MG63 (cell line): ENCODE results near the gene LEMD1. TPM values are rescaled to one million over a fixed set of nuclear protein-coding genes. Genes with fewer than 3 reads are reported as not detected.

Experiments
- DNase-seq: peaks from one replicate; pipeline ENCODE4 v3.0.0-alpha.2; 2020
- H3K27me3 ChIP-seq: fragments of 250-450 bp; sonication (Bioruptor Pico); 2 replicates; pipeline ENCODE4 v1.5.1; 2020; ENCODE audit warnings: mild to moderate bottlenecking, moderate library complexity
- H3K36me3 ChIP-seq: fragments of 250-450 bp; sonication (Bioruptor Pico); 2 replicates; pipeline ENCODE4 v1.5.1; 2020; ENCODE audit warnings: mild to moderate bottlenecking, moderate library complexity
- H3K4me3 ChIP-seq: fragments of 250-450 bp; sonication (Bioruptor Pico); 2 replicates; pipeline ENCODE4 v1.5.1; 2020; ENCODE audit warnings: mild to moderate bottlenecking, moderate library complexity
- H3K9me3 ChIP-seq: fragments of 250-450 bp; sonication (Bioruptor Pico); 2 replicates; pipeline ENCODE4 v1.5.1; 2020; ENCODE audit warnings: mild to moderate bottlenecking, moderate library complexity
- total RNA-seq: library from RNA; depleted of rRNA; stranded (reverse); fragments of >200 nt; shearing (Covaris generic); gene quantifications from 2 replicates; pipeline ENCODE4 v1.2.3, GENCODE V29; 2014; ENCODE audit warnings: low replicate concordance; rRNA removed

The LEMD1 gene
- total RNA-seq, 1 experiment from 2014 or later = not detected

DNA sequence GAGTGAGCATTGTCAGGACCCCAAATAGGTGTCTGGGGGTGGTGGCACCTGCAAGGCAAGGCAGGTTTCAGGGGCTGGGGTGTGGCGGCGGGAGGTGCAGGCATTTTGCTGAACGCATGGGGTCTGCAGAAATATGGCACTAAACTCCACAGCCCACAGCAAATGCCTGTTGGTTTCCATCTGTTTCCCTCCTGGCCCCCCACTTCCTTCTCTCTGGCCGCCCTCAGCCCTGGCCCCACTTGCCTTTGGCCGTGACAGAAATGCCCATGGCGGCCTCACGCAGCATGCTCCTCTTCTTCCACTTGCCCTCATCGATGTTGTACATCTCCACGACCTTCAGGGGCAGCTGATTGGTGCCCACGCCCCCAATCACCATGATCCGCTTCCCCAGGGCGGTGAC is 78.9 kb downstream of the LEMD1 start:
- Histone ChIP-seq H3K27me3 (peaks cover 25% of the 10 kb centered on the region), H3K36me3 (no peaks in the 10 kb centered on the region), H3K9me3 (no peaks in the 10 kb centered on the region), H3K4me3 (no peak overlapping the region)
- DNase-seq = no peak

DNA sequence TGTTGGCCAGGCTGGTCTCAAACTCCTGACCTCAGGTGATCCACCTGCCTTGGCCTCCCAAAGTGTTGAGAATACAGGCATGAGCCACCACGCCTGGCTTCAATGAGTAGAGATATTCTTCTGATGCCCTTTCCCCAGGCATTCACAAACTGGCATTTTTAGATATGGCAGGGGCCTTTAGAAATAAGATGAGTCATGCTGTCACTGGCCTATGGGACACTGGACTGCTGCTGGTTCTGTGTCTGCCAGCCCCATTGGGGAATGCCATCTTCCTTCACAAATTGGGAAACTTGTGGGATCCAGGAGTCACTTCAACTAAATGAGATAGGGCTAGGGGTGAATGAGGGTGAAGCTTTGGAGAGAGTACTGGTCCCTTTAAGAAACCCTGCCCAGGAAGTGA is 81.2 kb downstream of the LEMD1 start:
- no peak overlapping the region for H3K4me3 ChIP-seq
- peaks cover 18% of the 10 kb centered on the region for H3K27me3 ChIP-seq
- DNase-seq = no peak
- no peaks in the 10 kb centered on the region for H3K9me3 ChIP-seq
- H3K36me3 ChIP-seq = no peaks in the 10 kb centered on the region

DNA sequence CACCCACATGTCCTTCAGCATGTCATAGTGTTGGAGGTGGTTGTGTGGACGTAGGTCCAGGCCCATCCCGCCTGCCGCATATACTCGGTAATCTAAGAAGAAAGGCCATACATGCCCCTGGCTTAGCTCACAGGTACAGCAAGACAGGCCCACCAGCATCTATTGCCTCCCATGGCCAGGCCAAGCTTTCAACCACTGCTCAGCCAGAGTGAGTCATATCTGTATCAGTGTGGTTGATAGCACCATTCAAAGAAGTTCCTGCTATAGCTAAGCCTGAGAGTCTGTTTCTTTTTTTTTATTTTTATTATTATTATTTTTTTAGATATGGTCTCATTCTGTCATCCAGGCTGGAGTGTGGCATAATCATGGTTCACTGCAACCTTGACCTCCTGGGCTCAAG is 82.1 kb downstream of the LEMD1 start:
- H3K36me3 ChIP-seq = no peaks in the 10 kb centered on the region
- no peak for DNase-seq
- no peak overlapping the region for H3K4me3 ChIP-seq
- H3K9me3 ChIP-seq = no peaks in the 10 kb centered on the region
- peaks cover 16% of the 10 kb centered on the region for H3K27me3 ChIP-seq

DNA sequence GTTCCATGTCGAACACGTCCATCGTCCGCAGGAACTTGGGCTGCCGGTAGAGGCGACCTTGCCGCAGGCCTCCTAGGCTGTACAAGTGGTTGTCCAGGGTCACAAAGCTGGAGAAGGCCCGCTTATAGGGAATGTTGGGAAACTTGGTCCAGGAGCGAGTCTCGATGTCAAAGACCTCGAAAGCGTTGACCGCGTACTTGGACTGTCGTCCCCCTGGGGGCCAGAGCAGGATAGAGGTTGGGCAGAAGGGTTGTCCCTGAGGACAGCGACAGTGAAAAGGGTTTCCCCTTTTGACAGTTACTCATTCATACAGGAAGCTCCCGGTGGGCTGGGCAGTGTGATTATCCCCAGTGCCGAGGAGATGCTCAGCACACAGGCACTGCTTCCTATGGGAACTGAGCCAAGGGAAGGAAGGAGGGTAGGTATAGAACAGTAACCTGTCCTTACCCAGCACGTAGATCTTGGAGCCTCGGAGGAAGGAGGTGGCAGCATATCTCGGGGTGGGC is 82.6 kb downstream of the LEMD1 start:
- Histone ChIP-seq H3K4me3 (no peak overlapping the region), H3K27me3 (peaks cover 14% of the 10 kb centered on the region), H3K36me3 (no peaks in the 10 kb centered on the region), H3K9me3 (no peaks in the 10 kb centered on the region)
- DNase-seq = no peak

DNA sequence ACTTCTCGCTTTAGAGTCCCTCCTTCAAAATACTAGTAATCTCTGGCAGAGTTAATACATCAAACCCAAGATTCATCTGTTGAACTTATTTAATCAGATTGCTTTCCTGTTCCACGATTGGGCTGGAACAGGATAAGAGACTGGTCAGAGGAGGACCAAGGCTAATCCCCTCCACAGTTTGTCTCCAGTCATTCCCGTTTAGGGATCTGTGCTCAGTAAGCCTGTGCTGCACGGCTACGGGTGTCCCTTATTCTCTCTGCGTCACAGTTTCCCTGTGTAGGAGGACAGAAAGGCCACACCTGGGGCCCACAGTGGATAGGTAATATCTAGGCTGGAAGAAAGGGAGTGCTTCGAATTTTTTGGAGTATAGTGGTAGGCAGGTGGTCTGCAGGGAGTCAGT is 83.8 kb downstream of the LEMD1 start:
- Histone ChIP-seq H3K36me3 (no peaks in the 10 kb centered on the region), H3K4me3 (no peak overlapping the region), H3K9me3 (no peaks in the 10 kb centered on the region), H3K27me3 (0 out of 2 replicates have a peak, but pooled peaks cover 2% of the 10 kb centered on the region)
- no peak for DNase-seq

DNA sequence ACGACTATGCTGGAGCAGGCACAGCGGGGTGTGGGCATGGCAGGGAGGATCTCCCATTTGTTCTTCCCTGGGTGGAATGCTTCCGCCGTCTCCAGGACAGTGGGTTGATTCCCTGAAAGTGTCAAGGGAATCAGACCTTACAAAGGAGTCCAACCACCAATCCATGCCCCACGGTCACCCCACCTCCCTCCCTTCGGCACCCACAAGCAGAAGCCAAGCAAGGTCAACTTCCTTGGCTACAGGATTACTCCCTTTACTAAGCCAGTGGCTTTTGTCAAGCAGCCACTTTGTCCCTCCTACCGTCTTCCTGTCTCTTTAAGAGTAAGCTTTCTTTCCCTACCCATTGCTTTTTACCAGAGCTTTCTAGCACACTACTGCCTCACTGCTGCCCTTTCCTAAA is 84.4 kb downstream of the LEMD1 start:
- H3K36me3 ChIP-seq = no peaks in the 10 kb centered on the region
- H3K9me3 ChIP-seq = no peaks in the 10 kb centered on the region
- no peak overlapping the region for H3K4me3 ChIP-seq
- H3K27me3 ChIP-seq = 0 out of 2 replicates have a peak, but pooled peaks cover 2% of the 10 kb centered on the region
- no peak for DNase-seq

DNA sequence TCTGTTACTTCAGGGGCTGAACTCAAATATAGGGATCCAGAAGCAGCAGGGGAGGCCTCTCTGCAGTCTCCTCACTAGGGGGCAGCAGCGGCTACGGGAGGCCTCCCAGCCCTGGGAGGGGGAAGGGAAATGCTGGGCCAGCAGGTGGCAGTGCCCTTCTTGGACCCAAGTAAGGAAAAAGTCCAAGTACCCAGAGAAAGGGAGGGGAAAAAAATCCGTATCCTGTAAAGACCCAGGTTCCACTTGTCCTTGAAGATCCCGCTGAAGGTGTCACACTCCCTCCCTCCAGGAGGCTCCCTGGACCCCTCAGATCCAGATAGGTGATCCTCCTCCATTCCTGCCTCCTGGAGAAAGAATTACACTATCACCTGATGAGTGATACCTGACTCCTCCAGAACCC is 86.2 kb downstream of the LEMD1 start:
- Histone ChIP-seq H3K9me3 (no peaks in the 10 kb centered on the region), H3K4me3 (no peak overlapping the region), H3K36me3 (no peaks in the 10 kb centered on the region), H3K27me3 (0 out of 2 replicates have a peak, but pooled peaks cover 2% of the 10 kb centered on the region)
- DNase-seq = peak; percentile 71

DNA sequence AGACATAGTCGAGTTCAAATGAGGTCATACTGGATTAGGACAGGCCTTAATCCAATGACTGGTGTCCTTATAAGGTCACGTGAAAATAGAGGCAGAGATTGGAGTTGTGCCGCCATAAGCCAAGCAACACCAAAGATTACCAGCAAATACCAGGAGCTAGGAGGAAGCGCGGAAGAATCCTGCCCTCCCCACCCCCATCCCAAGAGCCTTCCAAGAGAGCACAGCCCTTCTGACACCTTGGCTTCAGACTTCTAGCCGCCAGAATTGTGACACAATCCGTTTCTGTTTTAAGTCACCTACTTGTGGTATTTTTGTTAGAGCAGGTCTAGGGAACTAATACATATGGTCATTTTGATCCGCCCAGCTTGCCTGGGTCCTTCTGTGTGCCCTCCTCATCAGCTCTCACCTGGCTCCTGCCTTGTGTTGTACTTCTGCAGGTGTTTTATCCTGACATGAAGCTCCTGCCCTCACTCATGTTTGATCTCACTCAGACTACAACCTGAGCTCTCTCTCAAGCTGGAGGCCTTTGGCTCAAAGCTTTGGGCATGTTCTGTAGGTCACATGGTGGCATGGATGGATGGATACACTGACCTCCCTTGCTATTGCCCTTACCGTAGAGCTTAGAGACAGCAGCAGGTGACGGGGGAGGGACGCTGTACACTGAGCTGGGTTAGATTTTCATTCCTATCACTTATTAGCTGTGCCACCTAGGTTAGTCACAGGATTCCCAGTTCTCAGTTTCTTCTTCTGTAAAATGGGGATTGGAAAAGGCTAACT is 89.7 kb downstream of the LEMD1 start:
- no peaks in the 10 kb centered on the region for H3K36me3 ChIP-seq
- H3K4me3 ChIP-seq = no peak overlapping the region
- H3K27me3 ChIP-seq = 0 out of 2 replicates have a peak, but pooled peaks cover 2% of the 10 kb centered on the region
- no peak for DNase-seq
- H3K9me3 ChIP-seq = no peaks in the 10 kb centered on the region

Other genes starting within 250 kb of the LEMD1 start
- 7.7 and 8.0 TPM in 2 replicates for gene DSTYK, start 210.4 kb downstream of the LEMD1 start, total RNA-seq
- 2.4 and 3.7 TPM in 2 replicates for gene TMCC2, start 194.1 kb downstream of the LEMD1 start, total RNA-seq
- gene NUAK2, start 100.3 kb downstream of the LEMD1 start, total RNA-seq = 0.27 and 2.4 TPM in 2 replicates
- gene KLHDC8A, start 65.1 kb downstream of the LEMD1 start, total RNA-seq = not detected in 2 replicates
- gene BLACAT1, start 34.0 kb upstream of the LEMD1 start, total RNA-seq = not detected in 2 replicates
- gene CDK18, start 82.6 kb upstream of the LEMD1 start, total RNA-seq = 0.89 and 3.0 TPM in 2 replicates
- 16.5 and 20.9 TPM in 2 replicates for gene ELK4, start 210.0 kb upstream of the LEMD1 start, total RNA-seq